ENCODE results near the gene SENP3.

DNA sequence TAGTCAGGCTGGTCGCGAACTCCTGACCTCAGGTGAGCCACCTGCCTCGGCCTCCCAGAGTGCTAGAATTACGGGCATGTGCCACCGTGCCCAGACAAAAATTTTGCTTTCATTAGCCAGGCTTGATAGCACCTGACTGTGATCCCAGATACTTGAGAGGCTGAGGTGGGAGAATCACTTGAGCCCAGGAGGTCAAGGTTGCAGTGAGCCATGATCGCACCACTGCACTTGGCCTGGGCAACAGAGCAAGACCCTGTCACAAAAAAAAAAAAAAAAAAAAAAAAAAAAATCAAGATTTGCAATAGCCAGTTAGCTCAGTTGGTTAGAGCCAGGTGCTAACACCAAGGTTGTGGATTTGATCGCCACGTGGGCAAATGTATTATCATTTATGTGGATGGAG lies 59.1 kb downstream of the SENP3 start:
- TF ChIP-seq, protein P1, sequence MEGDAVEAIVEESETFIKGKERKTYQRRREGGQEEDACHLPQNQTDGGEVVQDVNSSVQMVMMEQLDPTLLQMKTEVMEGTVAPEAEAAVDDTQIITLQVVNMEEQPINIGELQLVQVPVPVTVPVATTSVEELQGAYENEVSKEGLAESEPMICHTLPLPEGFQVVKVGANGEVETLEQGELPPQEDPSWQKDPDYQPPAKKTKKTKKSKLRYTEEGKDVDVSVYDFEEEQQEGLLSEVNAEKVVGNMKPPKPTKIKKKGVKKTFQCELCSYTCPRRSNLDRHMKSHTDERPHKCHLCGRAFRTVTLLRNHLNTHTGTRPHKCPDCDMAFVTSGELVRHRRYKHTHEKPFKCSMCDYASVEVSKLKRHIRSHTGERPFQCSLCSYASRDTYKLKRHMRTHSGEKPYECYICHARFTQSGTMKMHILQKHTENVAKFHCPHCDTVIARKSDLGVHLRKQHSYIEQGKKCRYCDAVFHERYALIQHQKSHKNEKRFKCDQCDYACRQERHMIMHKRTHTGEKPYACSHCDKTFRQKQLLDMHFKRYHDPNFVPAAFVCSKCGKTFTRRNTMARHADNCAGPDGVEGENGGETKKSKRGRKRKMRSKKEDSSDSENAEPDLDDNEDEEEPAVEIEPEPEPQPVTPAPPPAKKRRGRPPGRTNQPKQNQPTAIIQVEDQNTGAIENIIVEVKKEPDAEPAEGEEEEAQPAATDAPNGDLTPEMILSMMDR (IDR thresholded peaks at IDR 0.05; ENCODE audit: poor library complexity) = no peak
- TF ChIP-seq EZH2 (IDR thresholded peaks at IDR 0.05; ENCODE audit: borderline replicate concordance) = no peak
